ENCODE results near the gene TMIGD3. TPM values are rescaled to one million over a fixed set of nuclear protein-coding genes. Genes with fewer than 3 reads are reported as not detected.

Gene TMIGD3
- total RNA-seq, 3 donors from 2014 or later = 0.87 to 5.0 (median 3.5) TPM

GRCh38 chr1:111486431-111486830 is 17.0 kb downstream of the TMIGD3 start:
- Histone ChIP-seq H3K4me3 (no peak overlapping the region), H3K36me3 (ENCODE audit: low read depth) (no peaks in the 10 kb centered on the region), H3K9me3 (no peaks in the 10 kb centered on the region), H3K4me1 (ENCODE audit: low read depth) (no peaks in the 10 kb centered on the region)
- ATAC-seq (no peak), DNase-seq (no peak)
- intact Hi-C loops (cut with DNase I, micrococcal nuclease) = loop anchor here in 1 of 2 donors (10.0 kb wide), 1 partner anchor 278 kb away; no protein-coding TSS in a partner anchor
- TF ChIP-seq CTCF (IDR thresholded peaks at IDR 0.05) = no peak

GRCh38 chr1:111484391-111485026 is 18.9 kb downstream of the TMIGD3 start:
- Histone ChIP-seq H3K9me3 (no peaks in the 10 kb centered on the region), H3K4me3 (no peak overlapping the region), H3K4me1 (ENCODE audit: low read depth) (no peaks in the 10 kb centered on the region), H3K36me3 (ENCODE audit: low read depth) (no peaks in the 10 kb centered on the region)
- intact Hi-C loops (cut with DNase I, micrococcal nuclease) = loop anchor here in 1 of 2 donors (10.0 kb wide), 1 partner anchor 280 kb away; no protein-coding TSS in a partner anchor
- ATAC-seq (no peak), DNase-seq (no peak)
- TF ChIP-seq CTCF (IDR thresholded peaks at IDR 0.05) = no peak

- H3K4me1 ChIP-seq (ENCODE audit: low read depth) = no peaks in the 10 kb centered on the region
- intact Hi-C loops (cut with DNase I, micrococcal nuclease) = loop anchor here in 1 of 2 donors (10.0 kb wide), 1 partner anchor 281 kb away; no protein-coding TSS in a partner anchor
Measured at GRCh38 chr1:111483876-111484275, 19.6 kb downstream of the TMIGD3 start.

GRCh38 chr1:111483166-111483565 is 20.3 kb downstream of the TMIGD3 start:
- H3K4me3 ChIP-seq = no peak overlapping the region
- no peaks in the 10 kb centered on the region for H3K4me1 ChIP-seq (ENCODE audit: low read depth)
- no peak for ATAC-seq
- no peaks in the 10 kb centered on the region for H3K36me3 ChIP-seq (ENCODE audit: low read depth)
- intact Hi-C loops (cut with DNase I, micrococcal nuclease) = loop anchor here in 1 of 2 donors (10.0 kb wide), 1 partner anchor 282 kb away; no protein-coding TSS in a partner anchor
- no peak for TF ChIP-seq CTCF (IDR thresholded peaks at IDR 0.05)
- H3K9me3 ChIP-seq = no peaks in the 10 kb centered on the region
- DNase-seq = no peak

More at GRCh38 chr1:111483876-111484275, 19.6 kb downstream of the TMIGD3 start:
- no peak for ATAC-seq
- no peak overlapping the region for H3K4me3 ChIP-seq
- no peaks in the 10 kb centered on the region for H3K9me3 ChIP-seq
- no peaks in the 10 kb centered on the region for H3K36me3 ChIP-seq (ENCODE audit: low read depth)
- TF ChIP-seq CTCF (IDR thresholded peaks at IDR 0.05) = no peak
- no peak for DNase-seq

GRCh38 chr1:111481387-111482221 is 21.8 kb downstream of the TMIGD3 start:
- TF ChIP-seq CTCF (IDR thresholded peaks at IDR 0.05) = peak; percentile 37
- H3K36me3 ChIP-seq (ENCODE audit: low read depth) = no peaks in the 10 kb centered on the region
- H3K9me3 ChIP-seq = no peaks in the 10 kb centered on the region
- ATAC-seq (peak; percentile 94), DNase-seq (peak; percentile 78 to 87 (median 85))
- H3K4me3 ChIP-seq = no peak overlapping the region
- no peaks in the 10 kb centered on the region for H3K4me1 ChIP-seq (ENCODE audit: low read depth)
- intact Hi-C loops (cut with DNase I, micrococcal nuclease) = loop anchor here in 1 of 2 donors (10.0 kb wide), 1 partner anchor 283 kb away; no protein-coding TSS in a partner anchor
